ENCODE results near the gene NRXN3.

NRXN3 gene

GRCh38 chr14:78978896-78979295, 808.7 kb downstream of the NRXN3 start:
- DNase-seq (ENCODE audit: low read depth): no peak
- no peak for TF ChIP-seq CTCF (conservative IDR thresholded peaks at IDR 0.05; ENCODE audit: low read depth, low read length)
- no peak overlapping the region for H3K4me3 ChIP-seq (ENCODE audit: low read length)

GRCh38 chr14:78982551-78982950, 812.4 kb downstream of the NRXN3 start:
- no peak for TF ChIP-seq CTCF (conservative IDR thresholded peaks at IDR 0.05; ENCODE audit: low read depth, low read length)
- no peak overlapping the region for H3K4me3 ChIP-seq (ENCODE audit: low read length)
- no peak for DNase-seq (ENCODE audit: low read depth)

DNA sequence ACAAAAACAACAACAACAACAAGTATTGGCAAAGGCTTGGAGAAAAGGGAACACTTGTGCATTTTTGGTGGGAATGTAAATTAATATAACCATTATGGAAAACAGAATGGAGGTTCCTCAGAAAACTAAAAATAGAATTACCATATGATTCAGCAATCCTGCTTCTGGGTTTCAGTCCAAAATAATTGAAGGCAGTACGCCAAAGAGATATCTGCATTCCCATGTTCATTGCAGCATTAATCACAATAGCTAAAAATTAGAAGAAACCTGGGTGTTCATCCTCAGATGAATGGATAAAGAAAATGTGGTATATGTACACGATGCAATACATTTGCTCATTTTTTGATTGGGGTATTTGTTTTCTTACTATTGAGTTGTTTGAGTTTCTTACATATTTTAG, 813.0 kb downstream of the NRXN3 start:
- no peak for TF ChIP-seq CTCF (conservative IDR thresholded peaks at IDR 0.05; ENCODE audit: low read depth, low read length)
- H3K4me3 ChIP-seq (ENCODE audit: low read length): no peak overlapping the region
- DNase-seq (ENCODE audit: low read depth): no peak

- no peak overlapping the region for H3K4me3 ChIP-seq (ENCODE audit: low read length)
- no peak for DNase-seq (ENCODE audit: low read depth)
- TF ChIP-seq CTCF (conservative IDR thresholded peaks at IDR 0.05; ENCODE audit: low read depth, low read length): no peak
Observed at GRCh38 chr14:78985668-78986381, 815.7 kb downstream of the NRXN3 start.

- no peak for TF ChIP-seq CTCF (conservative IDR thresholded peaks at IDR 0.05; ENCODE audit: low read depth, low read length)
- no peak for DNase-seq (ENCODE audit: low read depth)
- H3K4me3 ChIP-seq (ENCODE audit: low read length): no peak overlapping the region
Observed at GRCh38 chr14:78986989-78987388, 816.8 kb downstream of the NRXN3 start.

DNA sequence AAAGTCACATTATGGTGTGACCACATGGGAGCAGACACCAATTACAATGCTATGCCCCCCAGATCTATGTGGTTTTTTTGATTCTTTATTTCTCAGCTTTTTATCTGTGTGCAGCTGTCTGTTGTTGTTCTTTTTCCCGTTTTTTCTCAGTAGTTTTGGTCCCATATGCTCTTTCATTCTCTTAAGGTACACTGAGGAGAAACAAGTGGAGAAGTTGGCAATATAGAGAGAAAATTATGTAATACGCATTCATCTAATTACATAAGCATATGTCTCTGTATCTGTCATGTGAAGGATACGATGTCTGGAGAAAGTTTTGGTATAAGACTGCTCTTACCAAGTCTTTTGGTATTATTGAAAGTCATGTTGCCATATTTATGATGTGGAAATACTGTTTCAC, 819.0 kb downstream of the NRXN3 start:
- no peak for DNase-seq (ENCODE audit: low read depth)
- no peak for TF ChIP-seq CTCF (conservative IDR thresholded peaks at IDR 0.05; ENCODE audit: low read depth, low read length)
- no peak overlapping the region for H3K4me3 ChIP-seq (ENCODE audit: low read length)

DNA sequence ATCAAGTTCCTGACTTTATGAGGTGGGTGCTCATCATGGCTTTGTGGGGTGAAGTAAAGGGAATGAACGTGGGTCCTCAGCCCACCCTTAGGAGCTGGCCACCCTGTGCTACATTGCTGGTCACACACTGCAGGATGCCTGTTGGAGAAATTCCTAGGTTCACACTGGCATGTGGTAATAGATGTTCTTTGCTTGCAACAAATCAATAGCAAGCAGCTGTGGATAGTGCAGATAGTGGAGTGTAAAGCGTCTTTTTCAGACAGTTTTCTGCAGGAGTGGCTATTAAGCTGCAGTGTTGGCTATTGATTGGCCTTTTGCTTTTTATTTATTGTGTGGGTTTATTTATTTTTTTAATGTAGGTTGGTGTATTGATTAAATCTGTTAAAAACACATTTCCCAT, 822.7 kb downstream of the NRXN3 start:
- no peak for DNase-seq (ENCODE audit: low read depth)
- H3K4me3 ChIP-seq (ENCODE audit: low read length): no peak overlapping the region
- TF ChIP-seq CTCF (conservative IDR thresholded peaks at IDR 0.05; ENCODE audit: low read depth, low read length): no peak
